ENCODE results near the gene CYP2R1. TPM values are rescaled to one million over a fixed set of nuclear protein-coding genes. Genes with fewer than 3 reads are reported as not detected.
A peak's percentile ranks its signal among the peaks of the same experiment; 100 is the strongest.
"Not testable (repeated sequence)": the region's sequence is repeated elsewhere in the genome, so short reads cannot be mapped to it uniquely, and the experiment has no call there.

Gene CYP2R1
- total RNA-seq, 1 donor from 2014 or later, result 23.5 TPM

- no peak for DNase-seq
- peaks cover 8% of the 10 kb centered on the region for H3K36me3 Mint-ChIP-seq (ENCODE audit: unreplicated experiment)
- no peak overlapping the region for H3K27ac Mint-ChIP-seq (ENCODE audit: unreplicated experiment)
- no peaks in the 10 kb centered on the region for H3K27me3 Mint-ChIP-seq (ENCODE audit: unreplicated experiment)
- no peak overlapping the region for H3K4me3 Mint-ChIP-seq (ENCODE audit: unreplicated experiment)
- H3K9me3 Mint-ChIP-seq (ENCODE audit: unreplicated experiment), result peaks cover 6% of the 10 kb centered on the region
- peaks cover 4% of the 10 kb centered on the region for H3K4me1 Mint-ChIP-seq (ENCODE audit: low read depth, unreplicated experiment)
- TF ChIP-seq CTCF (IDR thresholded peaks at IDR 0.05; ENCODE audit: partially characterized antibody, unreplicated experiment), result no peak
Measured at GRCh38 chr11:14884667-14885273, 7.3 kb downstream of the CYP2R1 start.

GRCh38 chr11:14883683-14884082 is 8.3 kb downstream of the CYP2R1 start:
- H3K4me3 Mint-ChIP-seq (ENCODE audit: unreplicated experiment); H3K9me3 Mint-ChIP-seq (ENCODE audit: unreplicated experiment); H3K27me3 Mint-ChIP-seq (ENCODE audit: unreplicated experiment); DNase-seq; H3K27ac Mint-ChIP-seq (ENCODE audit: unreplicated experiment); H3K36me3 Mint-ChIP-seq (ENCODE audit: unreplicated experiment); H3K4me1 Mint-ChIP-seq (ENCODE audit: low read depth, unreplicated experiment): not testable (repeated sequence)

- TF ChIP-seq CTCF (IDR thresholded peaks at IDR 0.05; ENCODE audit: partially characterized antibody, unreplicated experiment), result no peak
- DNase-seq, result no peak
- H3K36me3 Mint-ChIP-seq (ENCODE audit: unreplicated experiment), result peaks cover 8% of the 10 kb centered on the region
- H3K9me3 Mint-ChIP-seq (ENCODE audit: unreplicated experiment), result peaks cover 6% of the 10 kb centered on the region
- H3K4me1 Mint-ChIP-seq (ENCODE audit: low read depth, unreplicated experiment), result peaks cover 4% of the 10 kb centered on the region
- no peak overlapping the region for H3K27ac Mint-ChIP-seq (ENCODE audit: unreplicated experiment)
- H3K4me3 Mint-ChIP-seq (ENCODE audit: unreplicated experiment), result no peak overlapping the region
- H3K27me3 Mint-ChIP-seq (ENCODE audit: unreplicated experiment), result no peaks in the 10 kb centered on the region
Measured at GRCh38 chr11:14882196-14882595, 9.8 kb downstream of the CYP2R1 start.

- no peak for TF ChIP-seq CTCF (IDR thresholded peaks at IDR 0.05; ENCODE audit: partially characterized antibody, unreplicated experiment)
- H3K36me3 Mint-ChIP-seq (ENCODE audit: unreplicated experiment), result peaks cover 8% of the 10 kb centered on the region
- DNase-seq, result no peak
Measured at GRCh38 chr11:14881576-14882193, 10.3 kb downstream of the CYP2R1 start.

GRCh38 chr11:14875163-14875562 is 16.9 kb downstream of the CYP2R1 start:
- Mint-ChIP-seq H3K4me1 (ENCODE audit: low read depth, unreplicated experiment) (no peaks in the 10 kb centered on the region), H3K36me3 (ENCODE audit: unreplicated experiment) (no peaks in the 10 kb centered on the region), H3K27ac (ENCODE audit: unreplicated experiment) (no peak overlapping the region), H3K4me3 (ENCODE audit: unreplicated experiment) (no peak overlapping the region), H3K9me3 (ENCODE audit: unreplicated experiment) (no peaks in the 10 kb centered on the region), H3K27me3 (ENCODE audit: unreplicated experiment) (no peaks in the 10 kb centered on the region)
- no peak for TF ChIP-seq CTCF (IDR thresholded peaks at IDR 0.05; ENCODE audit: partially characterized antibody, unreplicated experiment)
- no peak for DNase-seq

More at GRCh38 chr11:14881576-14882193, 10.3 kb downstream of the CYP2R1 start:
- peak overlapping the region; percentile 65 for H3K27ac Mint-ChIP-seq (ENCODE audit: unreplicated experiment)
- peaks cover 4% of the 10 kb centered on the region for H3K4me1 Mint-ChIP-seq (ENCODE audit: low read depth, unreplicated experiment)
- H3K9me3 Mint-ChIP-seq (ENCODE audit: unreplicated experiment), result peaks cover 6% of the 10 kb centered on the region
- no peak overlapping the region for H3K4me3 Mint-ChIP-seq (ENCODE audit: unreplicated experiment)
- no peaks in the 10 kb centered on the region for H3K27me3 Mint-ChIP-seq (ENCODE audit: unreplicated experiment)
